ENCODE results near the gene ADARB1.

Gene ADARB1

GRCh38 chr21:45147473-45148315 lies 73.3 kb downstream of the ADARB1 start:
- DNase-seq = no peak

GRCh38 chr21:45148316-45148990 lies 74.1 kb downstream of the ADARB1 start:
- no peak for DNase-seq

- DNase-seq = no peak
These were observed 74.6 kb downstream of the ADARB1 start for GRCh38 chr21:45149021-45149420.

DNA sequence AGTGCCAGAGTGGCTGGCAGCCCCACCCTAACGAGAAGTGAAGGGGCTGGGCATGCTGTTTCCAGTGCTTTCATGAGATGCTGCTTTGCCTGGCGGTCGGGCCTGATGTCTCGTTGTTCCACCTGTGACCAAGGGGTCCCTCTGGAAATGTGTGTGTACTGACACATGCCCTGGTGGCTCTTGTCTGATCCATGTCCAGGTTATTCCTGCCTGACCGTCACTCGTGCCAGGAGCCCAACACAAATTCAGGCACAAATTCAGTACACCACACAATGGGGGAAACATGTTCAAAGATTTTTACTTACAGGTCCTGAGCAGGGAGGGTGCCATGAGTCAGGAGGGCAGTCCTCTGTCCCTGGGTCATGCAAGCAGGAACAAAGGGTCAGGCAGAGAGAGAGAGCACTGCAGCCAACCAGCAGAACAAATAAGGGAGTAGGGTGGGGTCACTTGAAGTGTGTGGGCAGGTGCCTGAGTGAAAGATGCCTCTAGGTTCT lies 76.3 kb downstream of the ADARB1 start:
- DNase-seq = no peak

DNA sequence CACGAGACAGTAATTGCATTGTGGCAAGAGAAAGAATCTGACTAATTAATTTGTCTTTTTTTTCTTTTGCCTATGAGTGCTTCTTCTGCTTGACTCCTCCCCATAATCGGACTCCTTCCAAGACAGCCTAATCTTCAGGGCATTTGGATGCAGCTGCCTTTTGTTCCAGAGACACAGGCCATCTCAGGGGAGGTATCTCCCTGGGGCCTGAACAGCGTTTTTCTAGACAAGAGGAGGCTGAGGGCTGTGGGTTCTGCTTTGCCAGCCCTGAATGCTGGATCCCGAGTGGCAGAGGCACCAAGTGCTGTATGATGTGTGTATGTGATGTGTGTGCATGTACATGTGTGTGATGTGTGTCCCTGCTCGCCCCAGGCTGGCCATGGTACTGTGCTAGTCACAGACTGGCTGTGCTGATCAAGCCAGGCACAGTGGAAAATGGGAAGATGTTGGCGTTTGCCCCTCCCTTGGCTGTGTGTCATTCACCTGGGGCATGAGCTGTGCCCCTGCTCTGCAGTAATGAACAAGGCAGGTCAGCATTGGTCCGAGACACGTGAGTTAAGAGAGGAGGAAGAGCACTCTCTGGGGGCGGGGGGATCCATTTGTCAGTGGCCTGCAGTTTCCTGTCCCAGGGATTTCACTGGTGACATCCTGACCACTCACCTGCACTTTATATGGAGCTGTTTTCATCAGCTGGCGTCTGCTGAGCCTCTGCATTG lies 77.2 kb downstream of the ADARB1 start:
- DNase-seq = no peak

- peak in 13 of 56 donors; percentile 20 to 55 (median 32) for DNase-seq
These were observed 77.9 kb downstream of the ADARB1 start for GRCh38 chr21:45152265-45152746.

DNA sequence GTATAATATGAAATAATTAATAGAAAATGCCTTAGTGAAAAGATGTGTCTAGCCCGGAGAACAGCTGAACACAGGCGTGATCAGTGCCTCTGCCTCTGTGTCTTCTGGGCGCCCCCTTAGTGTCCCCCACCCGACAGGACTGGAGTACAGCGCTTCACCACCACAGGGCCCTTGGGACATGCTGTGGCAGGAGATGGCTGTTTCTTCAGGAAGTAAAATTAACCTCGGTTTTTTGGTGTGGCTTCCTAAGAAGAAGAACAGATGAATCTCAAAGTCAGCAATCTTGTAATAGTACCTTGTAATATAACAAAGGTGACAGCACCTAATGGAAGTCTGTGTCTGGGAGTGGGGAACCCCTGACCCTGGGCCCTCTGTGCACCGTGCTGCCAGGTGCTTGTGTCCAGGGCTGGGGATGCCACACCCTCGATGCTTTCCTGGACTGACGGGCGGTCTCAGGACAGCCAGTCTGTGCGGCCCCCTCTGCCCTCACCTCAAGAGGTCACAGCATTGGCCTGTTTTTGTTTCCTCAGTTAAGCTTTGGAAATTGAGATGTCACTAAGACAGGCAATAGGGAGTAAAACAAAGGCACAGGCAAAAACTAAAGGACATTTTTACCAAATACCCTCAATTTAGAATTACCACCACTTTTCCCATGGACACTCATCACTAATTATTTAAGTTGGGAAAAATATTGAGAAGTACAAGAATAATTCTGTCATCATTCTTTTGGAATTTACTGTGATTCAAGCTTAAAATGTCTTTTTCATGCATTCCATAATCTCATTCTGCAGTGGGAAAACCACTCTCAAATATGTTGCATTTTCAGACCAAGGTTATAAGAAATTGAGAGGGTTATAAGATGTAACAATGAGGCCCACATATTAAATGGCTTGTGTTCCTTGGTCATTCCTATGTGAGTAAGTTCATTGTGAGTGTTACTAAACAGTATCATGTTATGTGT lies 79.3 kb downstream of the ADARB1 start:
- DNase-seq = no peak

DNA sequence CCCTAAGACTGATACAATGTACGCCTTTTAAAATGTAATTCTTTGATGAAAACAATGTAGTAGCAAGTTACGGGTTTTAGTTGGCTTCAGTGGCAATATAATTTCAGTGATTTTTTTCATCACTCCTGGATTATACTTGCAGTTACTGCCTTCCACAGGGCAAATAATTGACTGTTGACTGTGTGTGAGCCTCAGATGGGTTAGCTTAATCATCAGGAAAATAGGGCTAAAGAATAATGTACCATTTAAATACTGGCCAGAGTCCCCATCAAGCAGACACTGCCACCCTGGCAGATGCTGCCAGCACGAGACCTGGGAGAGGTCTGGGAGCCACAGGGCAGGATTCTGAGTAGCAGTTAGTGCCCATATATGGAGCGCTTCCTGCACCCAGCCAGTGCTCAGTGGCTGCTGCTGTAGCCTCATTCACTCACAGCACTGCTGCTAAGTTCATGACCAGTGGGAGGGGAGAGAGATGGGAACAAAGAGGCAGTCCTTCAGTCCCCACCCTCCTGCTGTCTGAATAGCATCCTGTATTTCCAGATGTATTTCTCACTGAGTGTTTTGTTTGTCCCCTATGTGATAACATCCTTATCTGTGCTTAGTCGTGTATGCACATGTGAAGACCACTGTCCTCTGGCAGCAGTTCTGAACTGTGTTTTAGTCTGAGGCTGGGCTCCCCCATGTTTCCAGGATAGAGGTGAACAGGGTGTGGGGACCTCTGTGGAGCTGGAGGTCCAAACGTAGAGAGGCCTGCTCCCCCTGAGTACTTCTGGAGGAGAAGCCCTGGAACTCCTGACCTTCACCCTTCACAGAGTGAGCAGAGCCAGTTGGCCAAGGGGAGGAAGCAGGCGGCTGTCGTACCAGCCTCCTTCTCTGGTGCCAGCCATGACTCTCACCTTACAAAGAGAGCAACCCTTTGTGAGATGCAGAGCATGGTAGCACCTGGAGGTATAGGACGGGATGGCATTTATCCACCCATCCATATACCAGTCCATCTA lies 80.4 kb downstream of the ADARB1 start:
- no peak for DNase-seq

GRCh38 chr21:45155910-45156309 lies 81.5 kb downstream of the ADARB1 start:
- no peak for DNase-seq

- DNase-seq = no peak
These were observed 82.1 kb downstream of the ADARB1 start for GRCh38 chr21:45156459-45156858.

DNA sequence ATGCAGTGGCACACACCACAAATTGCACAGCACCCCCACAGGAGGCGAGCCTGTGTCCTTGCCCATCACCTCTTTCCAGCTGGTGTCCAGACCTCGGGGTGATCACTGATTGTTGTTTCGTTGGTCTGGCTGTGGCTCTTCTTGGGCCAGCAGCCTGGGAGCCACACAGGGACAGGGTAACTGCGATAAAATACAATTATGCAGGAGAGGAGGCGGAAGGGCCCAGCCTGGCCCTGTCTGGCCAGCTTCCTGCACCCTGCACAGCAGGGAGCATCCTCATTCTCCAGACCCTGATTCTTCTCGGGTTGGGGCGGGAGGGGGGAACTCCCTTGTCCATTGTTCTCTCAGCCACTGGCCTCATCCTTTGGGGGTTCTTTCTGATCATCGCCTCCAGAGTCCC lies 83.6 kb downstream of the ADARB1 start:
- DNase-seq = no peak

DNA sequence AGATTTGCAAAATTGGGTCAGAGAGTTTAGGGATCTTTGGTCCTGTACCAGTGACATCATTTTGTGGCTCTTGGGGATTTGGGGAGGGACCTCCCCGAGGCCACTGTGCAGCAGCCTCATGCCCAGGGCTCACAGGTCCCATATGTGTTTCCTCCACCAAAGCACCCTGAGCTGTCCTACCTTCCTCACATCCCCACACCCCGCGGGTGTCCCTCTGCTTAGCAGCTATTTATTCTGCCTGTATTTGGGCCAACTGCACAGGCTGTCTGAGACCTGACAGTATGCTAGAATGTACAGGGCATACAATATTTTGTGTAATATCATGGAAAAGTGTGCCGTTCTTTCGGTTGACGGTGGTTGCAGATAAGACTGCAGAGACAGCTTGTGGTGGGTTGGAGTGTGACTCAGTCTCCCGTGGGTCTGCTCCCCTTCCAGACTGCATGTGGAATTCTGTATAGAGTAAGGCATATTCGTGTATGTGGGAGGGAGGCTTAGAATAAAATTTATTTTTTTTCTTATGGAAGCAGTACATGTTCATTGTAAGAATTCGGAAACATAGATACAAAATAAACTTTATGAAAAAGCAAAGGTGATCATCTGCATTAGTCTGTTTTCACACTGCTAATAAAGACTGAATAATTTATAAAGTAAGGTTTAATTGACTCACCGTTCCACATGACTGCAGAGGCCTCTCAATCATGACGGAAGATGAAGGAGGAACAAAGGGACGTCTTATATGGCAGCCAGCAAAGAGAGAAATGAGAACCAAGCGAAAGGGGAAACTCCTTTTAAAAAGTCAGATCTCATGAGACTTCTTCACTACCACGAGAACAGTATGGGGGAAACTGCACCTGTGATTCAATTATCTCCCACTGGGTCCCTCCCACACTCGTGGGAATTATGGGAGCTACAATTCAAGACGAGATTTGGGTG lies 84.4 kb downstream of the ADARB1 start:
- DNase-seq = no peak

- DNase-seq = no peak
These were observed 85.8 kb downstream of the ADARB1 start for GRCh38 chr21:45160198-45160597.

DNA sequence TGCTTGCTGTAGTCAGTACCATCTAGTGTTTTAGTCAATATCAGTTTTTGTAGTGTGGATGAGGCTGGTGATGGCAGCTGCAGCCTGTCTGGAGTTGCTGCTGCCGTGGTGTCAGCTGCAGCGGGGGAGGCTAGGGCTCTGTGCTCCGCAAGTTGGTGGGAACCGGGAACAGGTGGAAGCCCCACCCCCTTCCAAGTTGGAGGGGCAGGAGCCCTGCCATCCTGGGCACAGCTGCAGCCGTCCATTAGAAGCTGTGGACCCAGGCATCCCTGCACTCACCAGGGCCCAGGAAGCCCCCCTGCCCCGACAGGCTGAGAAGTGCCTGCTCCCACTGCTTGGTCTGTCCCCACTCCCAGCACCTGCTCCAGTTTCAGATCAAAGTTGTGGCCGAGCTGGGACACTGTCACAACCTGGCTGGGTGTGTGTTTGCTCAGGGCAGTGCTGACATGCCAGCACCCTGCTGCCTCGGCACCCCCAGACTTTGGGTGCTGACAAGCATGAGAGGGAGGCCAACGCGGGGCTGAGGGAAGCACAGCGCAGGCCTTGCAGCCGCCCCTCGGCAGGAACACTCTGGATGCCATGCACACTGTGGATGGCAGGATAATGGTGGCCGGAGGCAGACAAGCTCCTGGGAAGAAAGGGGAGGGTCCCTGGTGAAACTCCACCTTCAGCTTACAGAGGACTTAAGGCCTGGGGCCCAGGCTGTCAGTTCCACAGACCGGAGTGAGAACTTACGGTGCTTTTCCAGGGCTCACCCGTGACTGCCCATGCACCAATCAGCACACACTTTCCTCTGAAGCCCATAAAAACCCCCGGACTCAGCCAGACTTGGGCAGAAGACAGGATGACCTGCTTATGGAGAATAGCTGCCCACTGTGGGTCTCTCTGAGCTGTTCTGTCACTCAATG lies 86.9 kb downstream of the ADARB1 start:
- DNase-seq = no peak

- no peak for DNase-seq
These were observed 87.7 kb downstream of the ADARB1 start for GRCh38 chr21:45162115-45162514.

DNA sequence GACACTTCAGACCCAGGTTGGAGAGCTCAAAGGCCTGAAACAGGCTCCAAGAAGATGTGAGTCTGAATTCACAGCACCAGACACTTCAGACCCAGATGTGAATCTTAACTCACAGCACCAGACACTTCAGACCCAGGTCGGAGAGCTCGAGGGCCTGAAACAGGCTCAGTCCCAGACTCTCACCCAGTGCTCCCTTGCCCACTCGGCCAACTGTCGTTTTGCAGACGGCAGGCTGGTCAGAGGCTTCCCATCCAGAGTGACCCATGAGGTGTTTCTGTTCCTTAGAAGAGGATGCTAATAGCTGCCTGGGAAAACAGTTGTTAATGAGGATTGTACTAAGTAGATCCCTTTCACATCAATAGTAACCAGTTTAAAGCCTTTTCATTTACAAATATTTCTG lies 88.4 kb downstream of the ADARB1 start:
- DNase-seq = no peak
